Adipose tissue (tissue), 3 donors: ENCODE results near the gene SMAD5. TPM values are rescaled to one million over a fixed set of nuclear protein-coding genes. Genes with fewer than 3 reads are reported as not detected.

Experiments
- H3K27ac ChIP-seq: one replicate; pipeline ENCODE4 v1.5.1; 2013; ENCODE audit warnings: low read depth, low read length
- WGBS, 3 donors: extraction: QIAGEN DNeasy Blood & Tissue Kit; methylation state at CpG; one replicate each; pipeline ENCODE4 v1.1.7; 2013; 5-methylcytosine and 5-hydroxymethylcytosine counted together
- polyA plus RNA-seq, 3 donors: library from polyadenylated mRNA; stranded (reverse); fragments of 200-250 nt; gene quantifications; one replicate each; pipeline ENCODE4 v1.2.3, GENCODE V29; 2013
- donor health status: healthy with polysubstance abuse.
- donor health status: Bipolar disorder and iron deficiency.
- donor health status: healthy.

SMAD5 gene
- polyA plus RNA-seq, 3 donors, result 4.9 to 18.6 (median 9.9) TPM

DNA sequence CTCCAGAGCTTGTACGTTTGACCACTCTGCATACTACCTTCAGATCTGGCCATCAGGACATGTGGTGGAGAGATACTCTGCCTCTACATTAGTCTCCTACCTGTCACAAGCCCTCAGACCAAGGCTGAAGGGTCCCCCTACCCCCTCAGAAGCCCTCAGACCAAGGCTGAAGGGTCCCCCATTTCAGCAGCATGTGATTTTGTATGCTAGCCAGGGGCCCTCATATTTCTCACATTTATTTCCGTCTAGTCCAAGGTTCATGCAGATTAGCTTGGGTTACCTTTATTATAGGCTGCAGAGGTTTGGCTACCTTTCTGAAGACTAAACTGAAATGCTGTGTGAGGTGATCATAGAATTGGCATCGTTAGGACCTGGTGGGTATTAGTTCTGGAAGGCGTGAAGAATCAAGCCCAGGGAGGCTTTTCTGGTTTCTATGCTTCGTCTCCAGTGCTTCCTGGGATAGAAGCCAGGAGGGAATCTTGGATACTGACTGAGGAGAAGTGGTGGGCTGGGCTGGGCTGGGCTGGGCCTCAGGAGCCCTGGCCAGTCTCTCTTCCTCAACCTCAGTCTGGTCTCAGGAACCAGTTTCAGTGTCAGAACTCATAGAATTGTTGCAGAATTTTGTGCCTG, 57.6 kb downstream of the SMAD5 start:
- 50 to 56% (median 51%) methylated on average over 5 of the region's 5 CpGs for WGBS, 3 donors
- no peak overlapping the region for H3K27ac ChIP-seq

DNA sequence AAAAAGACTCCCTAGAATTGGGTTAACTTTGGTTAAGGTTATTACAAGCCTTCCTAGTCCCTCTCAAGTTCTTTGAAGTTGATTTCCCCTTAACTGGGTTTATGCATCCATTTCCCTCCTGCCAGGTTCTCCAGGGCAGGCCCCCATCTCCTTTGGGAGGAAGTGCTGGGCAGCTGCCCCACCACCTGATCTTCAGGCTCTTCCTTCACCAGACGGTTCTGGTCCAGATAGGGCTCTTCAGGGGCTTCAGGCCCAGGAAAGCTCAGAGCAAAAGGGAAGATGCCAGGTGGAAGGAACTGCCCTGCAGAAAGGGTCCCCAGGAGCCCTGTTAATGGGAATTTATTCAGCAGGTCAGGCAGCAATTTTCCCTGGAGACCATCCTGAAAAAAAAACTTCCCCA, 58.3 kb downstream of the SMAD5 start:
- 7 to 28% (median 14%) methylated on average over 1 of the region's 1 CpG for WGBS, 3 donors
- H3K27ac ChIP-seq, result no peak overlapping the region

DNA sequence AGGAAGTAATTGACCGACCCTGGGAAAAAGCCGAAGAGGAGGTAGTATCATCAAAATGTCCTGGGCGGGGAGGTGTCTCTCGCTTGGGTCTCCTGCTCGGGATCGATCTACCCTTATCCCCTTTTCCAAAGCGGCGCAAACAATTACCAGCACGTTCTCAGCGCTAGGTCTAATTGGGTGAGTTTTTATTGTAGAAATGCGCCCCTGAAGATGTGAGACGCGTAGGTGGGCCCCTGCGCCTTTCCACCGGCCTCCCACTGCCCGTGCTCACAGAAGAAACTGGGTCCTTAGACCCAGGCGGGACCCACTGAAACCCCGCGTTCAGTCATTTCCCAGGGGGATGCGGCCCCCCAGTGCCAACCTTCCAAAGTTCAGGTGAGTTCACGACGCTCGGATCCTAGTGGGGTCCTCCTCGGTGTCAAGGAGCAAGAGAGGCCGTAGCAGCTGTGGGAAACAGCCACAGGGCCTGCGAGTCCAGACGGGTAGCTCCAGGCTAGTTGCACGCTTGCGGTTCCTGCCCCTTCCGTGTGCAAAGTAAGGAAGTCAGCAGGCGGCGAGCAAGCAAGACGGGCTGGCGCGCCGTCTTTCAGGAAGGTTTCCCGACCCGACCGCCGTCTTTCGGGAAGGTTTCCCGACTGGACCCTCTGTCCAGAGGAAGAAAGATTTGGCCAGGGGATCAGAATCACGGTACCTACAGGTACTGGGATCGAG, 58.8 kb downstream of the SMAD5 start:
- WGBS, 3 donors, result 17 to 21% (median 18%) methylated on average over 44 of the region's 44 CpGs
- H3K27ac ChIP-seq, result no peak overlapping the region

DNA sequence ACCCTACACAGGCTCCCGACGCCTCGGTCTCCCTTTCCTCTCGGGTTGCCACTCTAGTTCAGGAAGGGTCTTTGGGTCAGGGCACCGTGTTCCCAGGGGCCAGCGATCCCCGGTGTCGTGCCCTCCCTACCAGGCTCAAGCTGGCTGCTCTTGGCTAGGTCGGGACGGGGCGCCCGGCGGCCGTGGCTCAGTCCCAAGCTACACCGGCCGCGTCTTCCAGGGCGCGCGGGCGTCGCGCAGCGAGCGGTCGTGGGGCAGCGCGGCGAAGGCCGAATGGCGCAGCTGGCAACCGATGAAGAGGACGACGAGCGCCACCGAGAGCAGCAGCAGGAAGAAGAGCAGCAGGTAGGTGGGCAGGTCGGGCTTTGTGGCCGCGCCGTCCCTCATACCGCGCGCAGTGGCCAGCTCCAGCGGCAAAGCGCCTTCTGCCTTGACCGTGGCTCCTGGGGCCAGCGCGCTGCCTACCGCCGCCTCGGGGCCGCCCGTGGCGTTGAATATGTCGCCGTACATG, 59.4 kb downstream of the SMAD5 start:
- H3K27ac ChIP-seq, result no peak overlapping the region
- 2% methylated on average over 50 to 56 of the region's 56 CpGs for WGBS, 3 donors

DNA sequence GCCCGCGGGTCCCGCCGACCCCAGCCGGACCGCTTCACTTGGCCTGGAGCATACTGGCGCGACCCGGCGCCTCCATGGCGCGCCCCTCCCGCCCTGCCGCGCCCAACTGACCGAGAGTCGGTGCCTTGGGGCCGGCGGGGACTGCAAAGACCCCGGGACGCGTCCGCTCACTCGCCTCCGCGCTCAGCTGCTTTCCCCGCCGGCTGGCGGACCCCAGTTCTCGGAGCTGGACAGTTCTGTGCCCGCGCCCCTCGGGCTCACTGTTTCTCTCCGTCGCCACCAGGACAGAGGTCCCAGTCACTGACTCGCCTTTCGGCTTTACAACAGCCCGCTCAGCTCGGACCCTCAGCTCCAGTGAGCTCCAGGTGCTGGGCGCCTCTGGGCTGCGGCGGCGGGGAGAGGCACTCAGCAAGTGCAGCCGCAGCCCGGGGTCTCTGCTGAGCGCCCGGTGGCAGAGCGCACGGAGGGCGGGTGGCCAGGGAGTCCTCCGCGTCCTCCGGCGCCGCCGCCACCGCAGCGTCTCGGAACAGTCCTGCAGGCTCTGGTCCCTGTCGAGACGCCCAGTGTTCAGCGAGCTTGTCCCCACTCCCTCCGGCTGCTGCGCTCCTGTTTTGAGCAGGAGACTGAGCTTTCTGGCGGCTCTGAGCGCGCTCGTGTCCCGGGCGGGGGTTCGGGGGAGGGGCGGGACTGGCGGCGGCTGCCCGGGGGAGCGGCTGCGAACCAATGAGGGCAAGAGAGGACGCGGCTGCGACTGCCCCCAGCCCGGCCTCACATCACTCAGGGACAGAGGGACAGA, 60.1 kb downstream of the SMAD5 start, which contains the start of gene SMIM32:
SMIM32 (minus strand) TSS at position 637 of the 796 bp plus-strand sequence. CDS start 638 bp downstream, outside the sequence.
- 1 to 2% (median 2%) methylated on average over 80 to 81 of the region's 81 CpGs for WGBS, 3 donors
- no peak within 1 kb of the TSS for H3K27ac ChIP-seq

DNA sequence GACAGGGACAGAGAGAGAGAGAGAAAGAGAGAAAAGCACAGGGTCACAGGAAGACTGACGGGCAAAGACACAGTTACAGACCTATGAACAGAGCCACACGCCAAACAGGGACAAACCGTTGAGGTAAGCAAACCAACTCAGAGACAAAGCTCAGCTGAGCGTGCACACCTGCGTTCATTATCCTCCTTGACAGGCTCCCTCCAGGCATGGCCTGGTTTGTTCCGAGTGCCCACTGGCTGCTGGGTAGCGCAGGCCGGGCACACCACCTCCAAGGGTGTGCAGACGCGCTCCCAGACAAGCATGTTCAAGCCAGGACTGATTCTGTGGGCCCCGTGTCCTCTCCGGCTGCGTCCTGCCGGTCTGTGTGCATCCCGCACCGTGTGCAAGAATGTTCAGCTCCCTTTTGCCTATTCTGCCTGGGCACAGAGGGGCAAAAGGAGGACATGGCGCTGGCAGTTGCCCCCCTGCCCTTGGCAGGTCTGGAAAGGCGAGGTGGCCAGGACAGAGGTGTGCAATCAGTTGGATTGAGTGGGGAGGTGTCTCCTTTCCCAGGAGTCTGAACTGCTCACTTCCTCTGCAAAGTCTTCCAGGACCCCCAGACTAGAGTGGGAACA, 60.8 kb downstream of the SMAD5 start:
- WGBS, 3 donors, result 37 to 60% (median 56%) methylated on average over 18 of the region's 18 CpGs
- H3K27ac ChIP-seq, result no peak overlapping the region

DNA sequence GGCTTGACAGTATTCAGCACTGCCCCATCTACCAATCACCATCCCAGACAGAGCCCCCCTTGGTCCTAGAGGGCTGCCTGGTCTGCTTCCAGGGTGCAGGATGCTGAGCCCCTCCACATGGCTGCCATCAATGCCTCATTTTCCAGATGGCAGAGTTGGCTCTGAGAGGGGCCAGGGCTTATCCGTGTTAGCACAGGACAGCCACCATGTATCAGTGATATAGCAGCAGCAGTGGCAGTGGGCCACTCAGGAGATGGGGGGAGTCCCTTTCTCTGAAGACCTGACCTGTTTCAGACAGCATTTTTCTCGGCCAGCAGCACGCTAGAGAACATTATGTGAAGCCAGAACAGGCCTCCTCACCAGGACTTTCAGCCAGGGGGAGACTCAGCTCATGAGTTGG, 61.9 kb downstream of the SMAD5 start:
- WGBS, 3 donors, result 78 to 92% (median 86%) methylated on average over 3 of the region's 3 CpGs
- no peak overlapping the region for H3K27ac ChIP-seq

DNA sequence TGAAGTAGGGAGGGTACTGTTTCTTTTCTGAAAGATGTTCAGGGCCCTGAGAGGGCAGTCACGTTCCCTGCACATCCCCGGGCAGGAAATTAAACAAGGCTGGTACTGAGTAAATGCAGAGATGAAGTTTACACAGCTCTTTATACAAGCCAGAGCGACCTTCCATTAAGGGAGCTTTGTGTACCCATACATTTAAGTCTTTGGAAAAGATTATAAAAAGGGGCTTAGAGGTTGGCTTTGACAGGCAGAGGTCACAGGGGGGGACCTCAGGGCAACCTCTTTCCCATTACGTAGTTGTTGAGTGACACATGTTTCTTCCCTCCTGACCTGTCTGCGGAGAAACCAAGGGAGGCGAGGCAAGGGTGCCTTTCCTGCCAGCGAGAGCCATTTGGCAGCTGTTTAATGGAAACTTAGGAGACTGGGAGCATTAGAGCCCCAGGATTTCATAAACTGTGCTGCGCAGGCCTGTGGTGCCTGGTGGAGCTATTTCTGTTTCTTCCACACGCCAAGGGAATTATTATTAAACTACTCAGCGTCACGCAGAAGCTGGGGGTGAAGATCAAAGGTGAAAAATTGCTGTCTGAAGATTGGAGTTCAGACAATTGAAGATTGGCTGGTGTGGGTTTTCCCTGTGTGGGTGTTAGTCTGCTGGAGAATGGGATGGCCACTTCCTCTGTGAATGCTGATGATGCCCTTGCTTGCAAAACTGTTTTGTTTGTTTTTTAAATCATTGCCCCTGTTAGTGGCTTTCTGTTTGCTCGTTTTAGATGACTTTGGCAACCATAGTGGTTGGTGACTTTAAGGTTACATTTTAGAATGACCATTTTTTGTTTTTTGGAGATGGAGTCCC, 63.6 kb downstream of the SMAD5 start:
- WGBS, 3 donors, result 56 to 68% (median 68%) methylated on average over 12 of the region's 12 CpGs
- H3K27ac ChIP-seq, result no peak overlapping the region

DNA sequence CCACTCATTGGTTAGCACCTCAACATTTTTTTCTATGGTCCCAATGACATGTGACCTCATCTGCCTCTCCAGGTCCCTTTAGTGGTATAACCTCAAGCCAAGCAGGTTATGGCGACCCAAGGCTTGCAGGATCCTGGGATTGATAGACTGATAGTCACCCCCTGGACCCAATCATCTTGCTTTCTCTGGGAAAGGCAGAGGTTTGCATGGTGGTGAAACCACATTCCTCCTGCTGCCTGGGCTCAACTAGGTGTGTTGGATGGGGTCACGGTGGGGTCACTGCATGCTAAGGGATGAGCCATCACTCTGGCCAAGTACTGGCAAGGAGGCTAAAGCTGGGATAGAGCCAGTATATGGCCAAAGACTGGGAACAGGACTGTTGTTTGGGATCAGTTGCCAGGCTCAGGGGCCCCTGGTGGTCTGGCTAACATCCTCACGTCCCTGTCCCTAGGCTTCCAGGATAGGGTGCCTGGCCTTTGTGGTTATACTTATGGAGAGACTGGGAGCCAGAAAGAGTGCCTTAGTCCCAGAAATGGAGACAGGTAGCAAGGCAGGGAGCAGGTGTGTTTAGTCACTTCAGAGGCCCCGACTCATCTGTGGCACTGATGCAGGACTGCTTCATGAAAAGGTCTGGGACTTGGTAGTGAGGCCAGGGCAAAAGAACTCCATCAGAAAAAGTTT, 65.0 kb downstream of the SMAD5 start:
- WGBS, 3 donors, result 82 to 88% (median 87%) methylated on average over 4 of the region's 4 CpGs
- H3K27ac ChIP-seq, result no peak overlapping the region

DNA sequence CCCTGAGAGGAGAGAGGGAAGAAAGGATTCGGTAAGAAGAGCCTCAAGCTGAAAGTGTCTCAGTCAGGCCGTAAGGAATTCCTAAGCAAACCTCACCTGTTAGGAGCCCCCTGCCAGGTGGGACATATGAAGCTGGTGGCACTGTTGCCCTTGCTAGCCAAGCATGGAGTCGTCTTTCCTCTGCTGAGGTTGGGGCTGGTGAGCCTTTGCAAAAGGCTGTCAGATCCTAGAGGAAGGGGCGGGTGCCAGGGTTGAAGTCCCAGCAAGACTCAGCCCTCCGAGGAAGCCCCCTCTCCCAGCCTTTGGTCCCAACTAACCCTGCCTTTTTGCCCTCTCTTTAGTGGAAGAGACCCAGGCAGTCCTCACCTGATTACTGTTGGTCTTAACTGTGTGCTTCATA, 65.8 kb downstream of the SMAD5 start:
- no peak overlapping the region for H3K27ac ChIP-seq
- WGBS, 3 donors, result 79 to 85% (median 84%) methylated on average over 5 of the region's 5 CpGs

DNA sequence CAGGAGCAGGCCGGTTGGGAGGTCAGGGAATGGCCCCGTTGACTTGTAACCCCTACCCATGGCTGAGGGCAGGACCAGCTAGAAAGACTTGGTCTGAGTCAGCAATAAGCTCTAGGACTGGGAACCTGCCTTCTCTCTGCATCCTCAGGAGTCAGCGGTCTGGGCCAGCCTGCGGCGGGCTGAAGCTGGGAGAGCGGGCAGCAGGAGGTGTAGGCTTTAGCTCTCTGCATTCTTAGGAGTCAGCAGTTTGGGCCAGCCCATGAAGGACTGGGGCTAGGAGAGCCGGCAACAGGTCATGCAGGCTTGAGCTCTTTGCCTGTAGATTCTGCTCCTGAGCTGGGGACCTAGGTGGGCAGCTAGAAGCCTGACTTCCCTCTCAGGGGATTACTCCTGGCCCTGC, 66.8 kb downstream of the SMAD5 start:
- no peak overlapping the region for H3K27ac ChIP-seq
- WGBS, 3 donors, result 86 to 93% (median 86%) methylated on average over 7 of the region's 7 CpGs

DNA sequence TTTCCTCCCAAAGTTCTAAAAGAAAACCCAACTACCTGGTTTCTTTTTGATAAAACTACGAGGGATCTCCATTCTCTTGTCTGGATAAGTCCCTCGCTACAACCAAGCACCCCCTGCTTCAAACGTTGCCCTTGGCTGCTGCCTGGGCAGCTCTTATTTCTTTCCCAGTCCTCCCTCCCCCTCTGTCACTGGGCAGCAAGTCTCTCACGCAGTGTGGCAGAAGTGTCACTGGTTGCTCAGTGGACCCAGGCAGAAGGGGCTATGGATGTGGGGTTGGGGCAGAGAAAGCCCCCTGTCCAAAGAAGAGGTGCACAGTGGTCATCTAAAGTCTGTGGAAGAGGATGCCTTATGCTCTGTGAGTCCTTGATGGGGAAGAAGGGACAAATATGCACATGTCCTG, 67.5 kb downstream of the SMAD5 start:
- 59 to 76% (median 70%) methylated on average over 4 of the region's 4 CpGs for WGBS, 3 donors

DNA sequence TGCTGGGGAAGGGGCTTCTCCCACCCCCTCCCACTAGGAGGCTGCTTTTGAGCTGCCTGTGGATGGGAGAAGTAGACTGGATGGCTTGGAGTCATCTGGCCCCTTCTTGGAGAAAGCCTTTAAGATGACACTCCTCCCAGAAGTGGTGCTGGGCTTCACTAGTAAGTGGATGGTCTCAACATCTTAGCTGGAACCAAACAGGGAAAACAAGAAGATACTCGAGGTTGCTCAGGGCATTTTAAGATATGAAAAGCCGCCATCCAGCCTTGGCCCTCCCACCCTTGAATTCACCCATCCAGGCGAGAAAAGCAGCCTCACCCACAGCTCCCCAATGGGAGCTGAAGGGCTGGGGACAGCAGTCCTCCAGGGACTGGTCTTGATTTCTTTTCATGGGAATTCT, 68.1 kb downstream of the SMAD5 start:
- no peak overlapping the region for H3K27ac ChIP-seq
- WGBS, 3 donors, result 66 to 77% (median 66%) methylated on average over 3 of the region's 3 CpGs

More for the DNA sequence above, 67.5 kb downstream of the SMAD5 start:
- no peak overlapping the region for H3K27ac ChIP-seq

DNA sequence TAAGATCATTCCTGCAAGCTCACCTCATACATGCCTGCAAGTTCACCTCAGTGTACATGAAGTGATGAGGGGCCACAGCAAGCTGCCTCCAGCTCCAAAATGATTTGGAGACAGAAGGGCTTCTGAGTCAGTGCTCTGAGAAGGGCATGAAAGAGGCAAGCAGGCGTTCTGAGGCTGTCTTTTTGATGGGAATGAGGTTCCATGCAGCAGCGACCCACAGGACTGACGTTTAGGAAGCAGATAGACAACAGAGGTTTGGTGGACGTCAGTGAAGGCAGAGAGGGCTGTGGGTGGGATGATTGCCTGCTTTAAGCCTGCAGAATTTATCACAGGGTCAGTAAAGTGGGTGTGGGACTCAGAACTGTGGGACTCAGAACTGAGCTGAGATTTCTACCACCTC, 69.2 kb downstream of the SMAD5 start:
- 48 to 83% (median 77%) methylated on average over 4 of the region's 4 CpGs for WGBS, 3 donors
- no peak overlapping the region for H3K27ac ChIP-seq

DNA sequence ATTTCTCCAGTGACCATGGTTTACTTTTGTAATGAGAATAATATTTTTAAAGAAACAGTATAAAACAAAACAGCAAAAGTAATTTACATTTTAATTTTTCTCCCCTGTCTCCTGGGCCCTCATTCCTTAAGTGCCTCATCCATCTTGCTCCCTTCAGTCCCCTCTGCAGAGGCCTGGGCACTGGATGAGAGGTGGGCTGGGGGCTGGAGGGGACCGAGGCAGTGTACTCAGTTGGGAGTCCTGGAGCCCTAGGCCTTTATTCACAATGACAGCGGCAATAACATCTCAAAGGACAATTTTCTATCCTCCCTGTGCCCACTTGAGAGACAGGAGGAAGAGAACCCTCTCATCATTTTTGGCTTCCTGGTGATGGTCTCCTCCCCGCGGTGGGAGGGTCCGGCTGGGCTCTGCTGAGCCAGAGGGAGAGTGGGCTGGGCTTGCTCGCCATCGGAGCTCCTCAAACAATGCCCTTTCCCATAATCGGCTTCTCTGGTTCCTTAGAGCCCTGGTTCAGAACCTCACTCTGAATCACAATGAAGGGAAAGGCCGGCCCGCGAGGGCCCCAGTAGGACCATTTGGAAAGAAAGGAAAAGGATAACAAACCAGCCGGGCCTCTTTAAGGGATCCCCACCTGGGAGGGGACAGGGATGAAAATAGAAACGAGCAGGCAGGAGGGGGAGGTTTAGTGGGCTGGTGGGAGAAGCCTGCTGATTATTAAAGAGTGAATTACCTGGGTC, 70.0 kb downstream of the SMAD5 start:
- no peak overlapping the region for H3K27ac ChIP-seq
- 23 to 27% (median 23%) methylated on average over 13 of the region's 13 CpGs for WGBS, 3 donors

DNA sequence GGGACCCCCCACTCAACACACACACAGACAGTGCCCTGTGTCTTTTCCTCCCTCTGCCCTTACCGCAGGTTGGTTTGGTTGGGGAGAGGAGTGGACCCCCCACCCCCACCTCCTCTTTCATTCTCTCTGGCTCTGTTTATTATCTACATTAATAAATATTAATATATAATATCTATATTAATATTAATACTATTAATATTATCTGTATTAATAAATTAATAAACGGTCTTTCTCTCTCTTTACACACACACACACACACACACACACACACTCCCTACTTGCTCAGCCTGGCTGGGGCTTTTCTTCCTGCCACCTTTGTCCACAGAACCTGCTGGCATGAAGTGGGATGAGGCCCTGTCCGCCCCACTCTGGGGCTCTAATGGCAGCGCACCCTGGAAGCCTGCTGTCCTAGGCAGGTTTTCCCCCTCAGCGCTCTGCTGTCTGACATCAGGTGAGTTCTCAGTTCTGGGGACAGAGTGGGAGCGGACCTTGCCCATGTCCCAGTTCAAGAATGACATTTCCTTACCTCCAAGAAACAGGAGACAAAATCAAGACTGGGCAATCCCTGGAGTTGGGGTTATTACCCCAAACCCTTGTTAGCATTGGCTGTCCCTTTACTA, 70.8 kb downstream of the SMAD5 start:
- 82 to 94% (median 88%) methylated on average over 6 of the region's 6 CpGs for WGBS, 3 donors
- H3K27ac ChIP-seq, result no peak overlapping the region
